ENCODE measurements around the gene FGFBP1.

FGFBP1 gene

DNA sequence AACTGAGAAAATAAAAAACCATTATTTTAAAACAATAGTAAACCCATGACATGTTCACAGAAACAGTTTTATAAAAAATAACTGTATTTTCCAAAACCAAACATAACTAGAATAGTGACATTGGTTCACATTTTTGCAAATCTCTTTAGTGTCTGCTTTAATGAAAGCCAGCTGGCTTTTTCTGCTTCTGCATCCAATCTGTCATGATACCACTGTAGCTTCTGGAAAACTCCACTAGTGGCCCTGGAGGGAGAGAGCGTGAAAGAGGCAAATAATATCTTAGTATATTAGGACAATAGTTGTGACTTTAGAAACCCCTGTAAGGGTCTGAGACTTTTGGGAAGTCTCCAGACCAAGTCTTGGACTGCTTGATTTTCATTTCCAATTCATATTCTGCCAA lies 31.1 kb downstream of the FGFBP1 start:
- Histone ChIP-seq H3K36me3 (ENCODE audit: control insufficient read depth in 2 of 2, insufficient read depth in 1 of 2, low read length in 2 of 2) (no peaks in the 10 kb centered on the region), H3K9me3 (ENCODE audit: control insufficient read depth, insufficient read depth, low read depth, low read length) (no peaks in the 10 kb centered on the region), H3K4me3 (ENCODE audit: low read depth, low read length) (no peak overlapping the region), H3K27ac (ENCODE audit: extremely low read depth, low read depth, low read length) (no peak overlapping the region), H3K4me1 (ENCODE audit: control insufficient read depth, insufficient read depth, low read length) (no peaks in the 10 kb centered on the region)
- CTCF ChIA-PET, result interaction anchor here (0.6 kb wide), 1 partner anchor 533 kb away, joined by 3 read pairs; no protein-coding TSS in a partner anchor
- TF ChIP-seq SALL2 (tag by site-specific recombination; IDR thresholded peaks at IDR 0.05; ENCODE audit: borderline replicate concordance) (no peak), ZNF335 (tag by site-specific recombination; conservative IDR thresholded peaks at IDR 0.05) (no peak), ZNF544 (tag by site-specific recombination; IDR thresholded peaks at IDR 0.05) (no peak), ZNF214 (tag by site-specific recombination; IDR thresholded peaks at IDR 0.05; ENCODE audit: borderline replicate concordance) (no peak), ZNF521 (tag by site-specific recombination; IDR thresholded peaks at IDR 0.05) (no peak), ZNF433 (tag by site-specific recombination; IDR thresholded peaks at IDR 0.05; ENCODE audit: low read depth) (no peak)
- TF ChIP-seq, protein P1, sequence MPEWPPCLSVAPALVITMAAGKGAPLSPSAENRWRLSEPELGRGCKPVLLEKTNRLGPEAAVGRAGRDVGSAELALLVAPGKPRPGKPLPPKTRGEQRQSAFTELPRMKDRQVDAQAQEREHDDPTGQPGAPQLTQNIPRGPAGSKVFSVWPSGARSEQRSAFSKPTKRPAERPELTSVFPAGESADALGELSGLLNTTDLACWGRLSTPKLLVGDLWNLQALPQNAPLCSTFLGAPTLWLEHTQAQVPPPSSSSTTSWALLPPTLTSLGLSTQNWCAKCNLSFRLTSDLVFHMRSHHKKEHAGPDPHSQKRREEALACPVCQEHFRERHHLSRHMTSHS (tag by site-specific recombination; IDR thresholded peaks at IDR 0.05), result no peak
- TF ChIP-seq, protein P2, sequence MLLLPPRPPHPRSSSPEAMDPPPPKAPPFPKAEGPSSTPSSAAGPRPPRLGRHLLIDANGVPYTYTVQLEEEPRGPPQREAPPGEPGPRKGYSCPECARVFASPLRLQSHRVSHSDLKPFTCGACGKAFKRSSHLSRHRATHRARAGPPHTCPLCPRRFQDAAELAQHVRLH (tag by site-specific recombination; IDR thresholded peaks at IDR 0.05), result no peak
- POLR2A ChIA-PET, result no interaction called here

- no peaks in the 10 kb centered on the region for H3K4me1 ChIP-seq (ENCODE audit: control insufficient read depth, insufficient read depth, low read length)
- TF ChIP-seq KLF1 (tag by site-specific recombination; IDR thresholded peaks at IDR 0.05) (peak; percentile 37; the same call in 1 of the 2 replicates), ZNF19 (tag by site-specific recombination; IDR thresholded peaks at IDR 0.05; ENCODE audit: low read depth) (no peak)
- no peaks in the 10 kb centered on the region for H3K9me3 ChIP-seq (ENCODE audit: control insufficient read depth, insufficient read depth, low read depth, low read length)
- ChIA-PET POLR2A (interaction anchor here (0.8 kb wide), 1 partner anchor 13 kb away, joined by 3 read pairs; no protein-coding TSS in a partner anchor), CTCF (interaction anchor here (1.1 to 1.8 kb wide), 2 partner anchors 23 to 50 kb away, joined by 4 to 7 read pairs; no protein-coding TSS in a partner anchor)
- no peaks in the 10 kb centered on the region for H3K36me3 ChIP-seq (ENCODE audit: control insufficient read depth in 2 of 2, insufficient read depth in 1 of 2, low read length in 2 of 2)
- no peak overlapping the region for H3K27ac ChIP-seq (ENCODE audit: extremely low read depth, low read depth, low read length)
- no peak overlapping the region for H3K4me3 ChIP-seq (ENCODE audit: low read depth, low read length)
These were observed 32.5 kb downstream of the FGFBP1 start for GRCh38 chr4:15906020-15906443.

DNA sequence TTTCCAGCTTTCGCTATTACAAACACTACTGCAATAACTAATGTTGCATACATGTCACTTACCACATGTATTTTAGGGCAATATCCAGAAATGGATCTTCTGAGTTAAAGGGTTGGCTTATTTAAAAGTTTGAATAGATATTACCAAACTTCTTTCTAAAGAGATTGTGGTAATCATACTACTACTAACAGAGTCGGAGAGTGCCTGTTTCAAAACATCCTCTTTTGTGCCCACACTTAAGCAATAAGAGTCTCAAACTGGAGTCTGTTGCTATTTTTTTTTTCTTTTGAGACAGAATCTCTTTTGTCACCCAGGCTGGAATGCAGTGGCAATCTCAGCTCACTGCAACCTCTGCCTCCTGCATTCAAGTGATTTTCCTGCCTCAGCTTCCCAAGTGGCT lies 35.8 kb downstream of the FGFBP1 start:
- ChIA-PET CTCF (interaction anchor here (0.6 to 1.4 kb wide), 2 partner anchors 20 to 40 kb away, joined by 8 to 13 read pairs; no protein-coding TSS in a partner anchor), POLR2A (no interaction called here)
- no peak overlapping the region for H3K4me3 ChIP-seq (ENCODE audit: low read depth, low read length)
- TF ChIP-seq ZNF155 (tag by site-specific recombination; IDR thresholded peaks at IDR 0.05) (no peak), ZNF549 (tag by site-specific recombination; IDR thresholded peaks at IDR 0.05) (no peak), GLIS2 (tag by site-specific recombination; IDR thresholded peaks at IDR 0.05) (no peak), ZNF37A (tag by site-specific recombination; IDR thresholded peaks at IDR 0.05) (no peak), ZNF48 (tag by site-specific recombination; IDR thresholded peaks at IDR 0.05) (no peak), SETDB1 (IDR thresholded peaks at IDR 0.05; ENCODE audit: insufficient read length, low read length) (no peak), ZNF530 (tag by site-specific recombination; IDR thresholded peaks at IDR 0.05; ENCODE audit: low read depth) (no peak)
- TF ChIP-seq, protein P3, sequence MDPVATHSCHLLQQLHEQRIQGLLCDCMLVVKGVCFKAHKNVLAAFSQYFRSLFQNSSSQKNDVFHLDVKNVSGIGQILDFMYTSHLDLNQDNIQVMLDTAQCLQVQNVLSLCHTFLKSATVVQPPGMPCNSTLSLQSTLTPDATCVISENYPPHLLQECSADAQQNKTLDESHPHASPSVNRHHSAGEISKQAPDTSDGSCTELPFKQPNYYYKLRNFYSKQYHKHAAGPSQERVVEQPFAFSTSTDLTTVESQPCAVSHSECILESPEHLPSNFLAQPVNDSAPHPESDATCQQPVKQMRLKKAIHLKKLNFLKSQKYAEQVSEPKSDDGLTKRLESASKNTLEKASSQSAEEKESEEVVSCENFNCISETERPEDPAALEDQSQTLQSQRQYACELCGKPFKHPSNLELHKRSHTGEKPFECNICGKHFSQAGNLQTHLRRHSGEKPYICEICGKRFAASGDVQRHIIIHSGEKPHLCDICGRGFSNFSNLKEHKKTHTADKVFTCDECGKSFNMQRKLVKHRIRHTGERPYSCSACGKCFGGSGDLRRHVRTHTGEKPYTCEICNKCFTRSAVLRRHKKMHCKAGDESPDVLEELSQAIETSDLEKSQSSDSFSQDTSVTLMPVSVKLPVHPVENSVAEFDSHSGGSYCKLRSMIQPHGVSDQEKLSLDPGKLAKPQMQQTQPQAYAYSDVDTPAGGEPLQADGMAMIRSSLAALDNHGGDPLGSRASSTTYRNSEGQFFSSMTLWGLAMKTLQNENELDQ (tag by site-specific recombination; IDR thresholded peaks at IDR 0.05; ENCODE audit: low read depth), result no peak
- H3K36me3 ChIP-seq (ENCODE audit: control insufficient read depth in 2 of 2, insufficient read depth in 1 of 2, low read length in 2 of 2), result no peaks in the 10 kb centered on the region
- H3K9me3 ChIP-seq (ENCODE audit: control insufficient read depth, insufficient read depth, low read depth, low read length), result no peaks in the 10 kb centered on the region
- no peaks in the 10 kb centered on the region for H3K4me1 ChIP-seq (ENCODE audit: control insufficient read depth, insufficient read depth, low read length)
- H3K27ac ChIP-seq (ENCODE audit: extremely low read depth, low read depth, low read length), result no peak overlapping the region

Measured in HEK293 (cell line).